DND-41 (cell line): ENCODE data around the gene BRAT1.

Source experiments
- ATAC-seq: fragments of 200-7000 bp; cut with Tn5 transposase; 3 replicates; pipeline ENCODE4 v1.9.1; 2021; ENCODE audit warnings: low read depth; ENCODE audit not compliant: insufficient read depth
- DNase-seq: peaks from one replicate; pipeline ENCODE4 v3.0.0-alpha.2; 2020
- H2AFZ ChIP-seq: 2 replicates; pipeline ENCODE4 v1.6.0; 2012; ENCODE audit warnings: low read depth, low read length
- H3K27ac ChIP-seq: 2 replicates; pipeline ENCODE4 v1.5.1; 2012; ENCODE audit warnings: low read length, inconsistent platforms
- H3K27me3 ChIP-seq: fragments of 200-600 bp; sonication (generic); 2 replicates; pipeline ENCODE4 v1.6.0; 2012; ENCODE audit warnings: low read length, mild to moderate bottlenecking, inconsistent platforms; ENCODE audit not compliant: insufficient read depth, poor library complexity
- H3K36me3 ChIP-seq: 2 replicates; pipeline ENCODE4 v1.5.1; 2012; ENCODE audit warnings: low read length, inconsistent platforms; ENCODE audit not compliant: insufficient read depth
- H3K4me1 ChIP-seq: 2 replicates; pipeline ENCODE4 v1.5.1; 2012; ENCODE audit warnings: mild to moderate bottlenecking, low read length; ENCODE audit not compliant: insufficient read depth
- H3K4me2 ChIP-seq: 2 replicates; pipeline ENCODE4 v1.6.0; 2012; ENCODE audit warnings: mild to moderate bottlenecking, moderate library complexity, low read length, inconsistent platforms; ENCODE audit not compliant: insufficient read depth
- H3K4me3 ChIP-seq, 2 experiments: fragments of 200-600 bp in 1 of 2; shearing (Covaris generic) in 1 of 2; 2 replicates each; pipeline ENCODE4 v1.5.1; 2012 to 2016; ENCODE audit warnings: inconsistent platforms in 2 of 2, low read length in 2 of 2, mild to moderate bottlenecking in 2 of 2, low read depth in 1 of 2, moderate library complexity in 1 of 2
- H3K79me2 ChIP-seq: 2 replicates; pipeline ENCODE4 v1.6.0; 2012; ENCODE audit warnings: low read length, inconsistent platforms; ENCODE audit not compliant: insufficient read depth
- H3K9ac ChIP-seq: 2 replicates; pipeline ENCODE4 v1.6.0; 2012; ENCODE audit warnings: low read depth, mild to moderate bottlenecking, inconsistent platforms, low read length, moderate library complexity
- H3K9me3 ChIP-seq: 2 replicates; pipeline ENCODE4 v1.5.1; 2012; ENCODE audit warnings: low read length, moderate library complexity, mild to moderate bottlenecking, inconsistent platforms; ENCODE audit not compliant: insufficient read depth, severe bottlenecking
- H4K20me1 ChIP-seq: 2 replicates; pipeline ENCODE4 v1.6.0; 2012; ENCODE audit warnings: low read length; ENCODE audit not compliant: insufficient read depth
- CTCF ChIP-seq: IDR thresholded peaks from 2 replicates; pipeline ENCODE4 v1.5.1; 2012; ENCODE audit warnings: borderline replicate concordance, low read length, moderate library complexity, mild to moderate bottlenecking; ENCODE audit not compliant: poor library complexity, severe bottlenecking; ENCODE audit errors: extremely low read depth
- EZH2 ChIP-seq: IDR thresholded peaks from 3 replicates; pipeline ENCODE4 v1.6.1; 2012; ENCODE audit warnings: borderline replicate concordance, low read depth, mild to moderate bottlenecking, moderate library complexity, low read length, inconsistent platforms; ENCODE audit not compliant: severe bottlenecking

BRAT1 gene

GRCh38 chr7:2583798-2584580 lies 28.7 kb upstream of the BRAT1 start:
- Histone ChIP-seq H3K36me3 (peaks cover 4% of the 10 kb centered on the region; the same call in 1 of the 2 replicates), H3K27me3 (no peaks in the 10 kb centered on the region), H3K4me2 (no peak overlapping the region), H2AFZ (no peak overlapping the region), H3K9me3 (no peaks in the 10 kb centered on the region), H4K20me1 (no peaks in the 10 kb centered on the region), H3K4me3 (no peak overlapping the region), H3K4me1 (no peaks in the 10 kb centered on the region), H3K9ac (no peak overlapping the region), H3K27ac (no peak overlapping the region), H3K79me2 (no peaks in the 10 kb centered on the region)
- DNase-seq (no peak), ATAC-seq (no peak)
- TF ChIP-seq CTCF (no peak), EZH2 (no peak)

GRCh38 chr7:2582006-2582735 lies 26.8 kb upstream of the BRAT1 start:
- Histone ChIP-seq H2AFZ (no peak overlapping the region), H3K4me3 (no peak overlapping the region), H3K27me3 (no peaks in the 10 kb centered on the region), H3K4me1 (no peaks in the 10 kb centered on the region), H3K27ac (no peak overlapping the region), H4K20me1 (no peaks in the 10 kb centered on the region), H3K36me3 (peaks cover 4% of the 10 kb centered on the region; the same call in 1 of the 2 replicates), H3K9ac (no peak overlapping the region), H3K4me2 (no peak overlapping the region), H3K9me3 (no peaks in the 10 kb centered on the region), H3K79me2 (no peaks in the 10 kb centered on the region)
- DNase-seq = no peak
- no peak for TF ChIP-seq CTCF
- no peak for TF ChIP-seq EZH2
- ATAC-seq = no peak

- DNase-seq (no peak), ATAC-seq (no peak)
- H3K4me2 ChIP-seq = no peak overlapping the region
- no peaks in the 10 kb centered on the region for H3K27me3 ChIP-seq
- TF ChIP-seq EZH2 = no peak
- no peak for TF ChIP-seq CTCF
- H3K9me3 ChIP-seq = no peaks in the 10 kb centered on the region
- no peaks in the 10 kb centered on the region for H4K20me1 ChIP-seq
- no peak overlapping the region for H3K9ac ChIP-seq
- H3K4me1 ChIP-seq = no peaks in the 10 kb centered on the region
- no peak overlapping the region for H3K27ac ChIP-seq
- H3K4me3 ChIP-seq = no peak overlapping the region
- no peak overlapping the region for H2AFZ ChIP-seq
- H3K36me3 ChIP-seq = peaks cover 4% of the 10 kb centered on the region; the same call in 1 of the 2 replicates
- no peaks in the 10 kb centered on the region for H3K79me2 ChIP-seq
Observed at GRCh38 chr7:2580636-2581035, 25.3 kb upstream of the BRAT1 start.
